ENCODE data around the gene GATB. TPM values are rescaled to one million over a fixed set of nuclear protein-coding genes. Genes with fewer than 3 reads are reported as not detected.

GATB gene
- total RNA-seq, 1 experiment from 2014 or later = 29.6 TPM

DNA sequence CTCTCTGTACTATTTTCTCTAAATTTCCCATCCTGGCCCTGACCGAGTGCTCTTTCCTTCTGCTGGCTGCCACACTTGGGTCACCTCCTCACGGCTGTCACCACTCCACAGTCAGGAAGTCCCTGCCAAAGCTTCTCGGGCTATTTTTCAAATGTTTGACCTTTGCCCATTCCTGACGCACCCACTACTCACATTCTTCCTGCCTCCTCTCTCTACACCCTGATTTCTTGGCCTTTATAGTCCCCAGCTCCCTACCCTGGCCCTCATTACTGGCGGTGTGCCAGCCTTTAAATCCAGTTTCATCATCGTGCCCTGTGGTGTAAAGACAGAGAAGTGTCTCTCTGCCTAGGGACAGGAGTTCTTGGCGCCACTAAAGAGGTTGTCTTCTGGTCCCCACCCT is 46.4 kb upstream of the GATB start:
- DNase-seq = no peak
- no peak overlapping the region for H3K4me3 ChIP-seq (ENCODE audit: low read depth, low read length)
- H3K9me3 ChIP-seq = 0 out of 2 replicates have a peak, but pooled peaks cover 4% of the 10 kb centered on the region
- ChIA-PET POLR2A (no interaction called here), CTCF (no interaction called here)
- Mint-ChIP-seq H3K27ac (ENCODE audit: unreplicated experiment) (peak overlapping the region; percentile 19), H3K9me3 (ENCODE audit: unreplicated experiment) (no peaks in the 10 kb centered on the region), H3K4me3 (ENCODE audit: unreplicated experiment) (no peak overlapping the region), H3K4me1 (ENCODE audit: low read depth, unreplicated experiment) (no peaks in the 10 kb centered on the region), H3K27me3 (ENCODE audit: insufficient read depth, unreplicated experiment) (no peaks in the 10 kb centered on the region), H3K36me3 (ENCODE audit: insufficient read depth, unreplicated experiment) (peaks cover 6% of the 10 kb centered on the region)
- no peaks in the 10 kb centered on the region for H3K27me3 ChIP-seq (replicated peaks; ENCODE audit: control insufficient read depth, insufficient read depth, low read length)
- intact Hi-C loops (cut with micrococcal nuclease; ENCODE audit: unreplicated experiment) = no loop called here
- H3K36me3 ChIP-seq (ENCODE audit: control insufficient read depth, insufficient read depth, low read length) = no peaks in the 10 kb centered on the region
- BruUV-seq (replicated peaks) = no TSS peak
- peaks cover 10% of the 10 kb centered on the region for H3K4me1 ChIP-seq
- TF ChIP-seq, protein P1, sequence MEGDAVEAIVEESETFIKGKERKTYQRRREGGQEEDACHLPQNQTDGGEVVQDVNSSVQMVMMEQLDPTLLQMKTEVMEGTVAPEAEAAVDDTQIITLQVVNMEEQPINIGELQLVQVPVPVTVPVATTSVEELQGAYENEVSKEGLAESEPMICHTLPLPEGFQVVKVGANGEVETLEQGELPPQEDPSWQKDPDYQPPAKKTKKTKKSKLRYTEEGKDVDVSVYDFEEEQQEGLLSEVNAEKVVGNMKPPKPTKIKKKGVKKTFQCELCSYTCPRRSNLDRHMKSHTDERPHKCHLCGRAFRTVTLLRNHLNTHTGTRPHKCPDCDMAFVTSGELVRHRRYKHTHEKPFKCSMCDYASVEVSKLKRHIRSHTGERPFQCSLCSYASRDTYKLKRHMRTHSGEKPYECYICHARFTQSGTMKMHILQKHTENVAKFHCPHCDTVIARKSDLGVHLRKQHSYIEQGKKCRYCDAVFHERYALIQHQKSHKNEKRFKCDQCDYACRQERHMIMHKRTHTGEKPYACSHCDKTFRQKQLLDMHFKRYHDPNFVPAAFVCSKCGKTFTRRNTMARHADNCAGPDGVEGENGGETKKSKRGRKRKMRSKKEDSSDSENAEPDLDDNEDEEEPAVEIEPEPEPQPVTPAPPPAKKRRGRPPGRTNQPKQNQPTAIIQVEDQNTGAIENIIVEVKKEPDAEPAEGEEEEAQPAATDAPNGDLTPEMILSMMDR (IDR thresholded peaks at IDR 0.05; ENCODE audit: insufficient read depth in 1 of 2, low read depth in 1 of 2, low read length in 1 of 2, severe bottlenecking in 1 of 2, unreplicated experiment in 1 of 2) = no peak

- H3K9me3 ChIP-seq = 0 out of 2 replicates have a peak, but pooled peaks cover 4% of the 10 kb centered on the region
- Mint-ChIP-seq H3K27ac (ENCODE audit: unreplicated experiment) (peak overlapping the region; percentile 19), H3K27me3 (ENCODE audit: insufficient read depth, unreplicated experiment) (no peaks in the 10 kb centered on the region), H3K9me3 (ENCODE audit: unreplicated experiment) (no peaks in the 10 kb centered on the region), H3K4me1 (ENCODE audit: low read depth, unreplicated experiment) (no peaks in the 10 kb centered on the region), H3K36me3 (ENCODE audit: insufficient read depth, unreplicated experiment) (peaks cover 6% of the 10 kb centered on the region), H3K4me3 (ENCODE audit: unreplicated experiment) (no peak overlapping the region)
- H3K36me3 ChIP-seq (ENCODE audit: control insufficient read depth, insufficient read depth, low read length) = no peaks in the 10 kb centered on the region
- no peak overlapping the region for H3K4me3 ChIP-seq (ENCODE audit: low read depth, low read length)
- H3K27me3 ChIP-seq (replicated peaks; ENCODE audit: control insufficient read depth, insufficient read depth, low read length) = no peaks in the 10 kb centered on the region
- DNase-seq = no peak
- TF ChIP-seq, protein P1 (IDR thresholded peaks at IDR 0.05; ENCODE audit: insufficient read depth in 1 of 2, low read depth in 1 of 2, low read length in 1 of 2, severe bottlenecking in 1 of 2, unreplicated experiment in 1 of 2) = no peak
- peaks cover 10% of the 10 kb centered on the region for H3K4me1 ChIP-seq
- ChIA-PET POLR2A (no interaction called here), CTCF (no interaction called here)
- intact Hi-C loops (cut with micrococcal nuclease; ENCODE audit: unreplicated experiment) = no loop called here
- no TSS peak for BruUV-seq (replicated peaks)
Observed at GRCh38 chr4:151806511-151806927, 45.7 kb upstream of the GATB start.

DNA sequence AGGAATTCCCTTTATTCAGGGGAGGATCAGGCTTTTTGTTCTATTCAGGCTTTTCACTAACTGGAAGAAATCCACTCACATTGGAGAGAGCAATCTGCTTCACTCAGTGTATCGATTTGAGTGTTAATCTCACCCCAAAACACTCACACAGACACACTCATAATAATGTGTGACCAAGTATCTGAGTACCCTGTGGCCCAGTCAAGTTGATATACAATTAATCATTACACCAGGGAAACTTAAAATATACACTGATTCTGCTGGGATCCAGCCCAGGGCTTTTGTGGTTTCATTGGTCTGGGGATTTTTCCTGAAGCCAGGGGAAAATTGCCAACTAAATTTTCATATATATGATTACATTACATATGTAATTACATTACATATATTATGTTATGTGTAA is 44.0 kb upstream of the GATB start:
- Mint-ChIP-seq H3K27me3 (ENCODE audit: insufficient read depth, unreplicated experiment) (no peaks in the 10 kb centered on the region), H3K4me1 (ENCODE audit: low read depth, unreplicated experiment) (no peaks in the 10 kb centered on the region), H3K27ac (ENCODE audit: unreplicated experiment) (no peak overlapping the region), H3K9me3 (ENCODE audit: unreplicated experiment) (no peaks in the 10 kb centered on the region), H3K4me3 (ENCODE audit: unreplicated experiment) (no peak overlapping the region), H3K36me3 (ENCODE audit: insufficient read depth, unreplicated experiment) (peaks cover 6% of the 10 kb centered on the region)
- no peaks in the 10 kb centered on the region for H3K9me3 ChIP-seq
- no TSS peak for BruUV-seq (replicated peaks)
- TF ChIP-seq, protein P1 (IDR thresholded peaks at IDR 0.05; ENCODE audit: insufficient read depth in 1 of 2, low read depth in 1 of 2, low read length in 1 of 2, severe bottlenecking in 1 of 2, unreplicated experiment in 1 of 2) = no peak
- ChIA-PET CTCF (no interaction called here), POLR2A (no interaction called here)
- no peaks in the 10 kb centered on the region for H3K36me3 ChIP-seq (ENCODE audit: control insufficient read depth, insufficient read depth, low read length)
- no peaks in the 10 kb centered on the region for H3K27me3 ChIP-seq (replicated peaks; ENCODE audit: control insufficient read depth, insufficient read depth, low read length)
- H3K4me3 ChIP-seq (ENCODE audit: low read depth, low read length) = no peak overlapping the region
- DNase-seq = no peak
- intact Hi-C loops (cut with micrococcal nuclease; ENCODE audit: unreplicated experiment) = no loop called here
- H3K4me1 ChIP-seq = peaks cover 10% of the 10 kb centered on the region
